T-helper 1 cell treated with Interleukin-12 subunit alpha and Interleukin-12 subunit beta and Interleukin-4 antibody, amounts not matched to agents 30 ng/mL and 1 ng/mL, for 36 hours (primary cell): ENCODE data around the gene BICDL1. TPM values are rescaled to one million over a fixed set of nuclear protein-coding genes. Genes with fewer than 3 reads are reported as not detected.
"Not testable (repeated sequence)": the region's sequence is repeated elsewhere in the genome, so short reads cannot be mapped to it uniquely, and the experiment has no call there.

ENCODE experiments used
- intact Hi-C: fragments of 100-400 bp; cut with micrococcal nuclease; formaldehyde crosslinking; loops from one replicate; pipeline ENCODE4 v1.15.1; 2024
- total RNA-seq: library from RNA; stranded (reverse); gene quantifications from 2 replicates; pipeline ENCODE4 v1.2.3, GENCODE V29; 2022

BICDL1 gene
- total RNA-seq, 1 donor from 2014 or later: 106 TPM

DNA sequence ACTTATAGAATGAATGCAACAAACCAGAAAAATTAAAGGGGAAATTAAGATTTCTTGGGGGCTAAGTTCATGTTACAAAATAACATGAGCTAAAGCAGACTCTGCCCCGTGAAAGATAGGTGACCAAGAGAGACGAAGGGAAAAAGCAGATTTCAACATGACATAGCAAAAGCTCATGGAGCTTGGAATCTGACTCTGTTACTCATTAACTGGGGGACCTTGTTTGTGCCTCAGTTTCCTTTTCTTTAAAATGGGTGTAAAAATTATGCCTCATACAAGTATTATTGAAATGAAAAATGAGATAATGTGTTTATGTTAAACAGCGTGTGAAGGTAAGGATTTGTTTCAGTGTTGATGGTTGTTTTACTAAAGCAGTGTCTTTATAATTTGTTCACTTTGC is 11.5 kb downstream of the BICDL1 start:
- intact Hi-C loops: no loop called here

DNA sequence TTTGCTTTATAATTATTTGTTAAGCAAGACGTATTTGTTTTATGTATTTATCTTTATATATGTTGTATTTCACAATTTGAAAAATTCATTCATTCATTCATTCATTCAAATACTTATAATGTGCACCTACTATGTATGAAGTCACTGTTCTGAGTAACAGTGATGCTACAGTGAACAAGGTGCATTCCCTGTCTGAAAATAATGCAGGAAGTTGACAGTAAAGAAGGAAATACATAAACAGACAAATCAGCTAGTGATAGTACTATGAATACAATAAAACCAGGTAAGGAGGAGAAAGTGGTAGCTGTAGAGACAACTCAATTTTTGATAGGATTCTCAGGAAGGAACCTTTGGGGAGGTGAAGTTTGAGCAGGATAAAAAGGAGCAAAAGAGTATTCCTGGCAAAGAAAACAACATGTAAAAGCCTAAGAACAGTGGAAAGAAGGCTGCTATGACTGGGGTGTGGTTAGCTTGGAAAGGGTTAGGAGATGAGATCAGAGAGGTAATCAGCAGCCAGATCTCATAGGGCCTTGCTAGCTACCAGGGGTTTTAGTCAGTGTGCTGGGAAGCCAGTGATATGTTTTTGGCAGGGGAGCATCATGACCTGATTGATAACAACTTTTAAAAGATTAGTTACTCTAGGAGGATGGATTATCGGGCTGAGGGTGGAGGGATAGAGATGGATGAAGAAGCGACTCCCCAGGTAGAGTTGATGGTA is 17.4 kb downstream of the BICDL1 start:
- intact Hi-C loops: loop anchor here (1.0 to 2.0 kb wide), 2 partner anchors 9 to 284 kb away; partner anchors contain the start of gene RNU4-2

- intact Hi-C loops: loop anchor here (1.0 to 2.0 kb wide), 3 partner anchors 19 to 284 kb away; partner anchors contain the start of gene RNU4-2
These were observed 18.2 kb downstream of the BICDL1 start for GRCh38 chr12:120007272-120007671.

DNA sequence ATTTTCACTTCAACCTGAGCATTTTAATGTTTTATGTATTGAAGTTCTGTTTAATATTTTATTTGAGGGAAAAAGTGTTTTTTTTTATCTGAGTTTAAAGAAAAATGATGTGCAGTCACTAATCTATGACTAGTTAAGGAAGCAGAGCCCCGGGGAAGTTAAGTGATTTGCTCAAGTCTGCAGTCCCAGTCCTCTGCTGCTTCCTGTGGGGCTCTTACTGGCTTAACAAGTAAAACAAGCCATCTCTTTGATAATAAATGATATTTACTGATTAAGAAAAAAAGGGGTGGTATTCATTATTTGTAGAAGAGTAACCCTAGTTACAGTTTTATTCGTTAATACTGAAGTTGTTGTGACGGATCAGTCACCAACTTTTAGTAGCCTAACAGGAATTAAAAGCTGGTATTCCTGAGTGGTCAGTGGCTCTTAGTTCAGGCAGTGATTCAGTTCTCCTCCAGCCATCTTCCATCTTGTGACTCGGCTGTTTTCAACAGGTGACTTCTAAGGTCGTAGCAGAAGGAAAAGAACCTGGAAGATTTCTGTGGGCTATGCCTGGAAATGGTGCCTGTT is 21.7 kb downstream of the BICDL1 start:
- intact Hi-C loops: loop anchor here (2.0 to 5.0 kb wide), 3 partner anchors 72 to 1792 kb away; partner anchors contain the start of genes PRKAB1 and SETD1B

DNA sequence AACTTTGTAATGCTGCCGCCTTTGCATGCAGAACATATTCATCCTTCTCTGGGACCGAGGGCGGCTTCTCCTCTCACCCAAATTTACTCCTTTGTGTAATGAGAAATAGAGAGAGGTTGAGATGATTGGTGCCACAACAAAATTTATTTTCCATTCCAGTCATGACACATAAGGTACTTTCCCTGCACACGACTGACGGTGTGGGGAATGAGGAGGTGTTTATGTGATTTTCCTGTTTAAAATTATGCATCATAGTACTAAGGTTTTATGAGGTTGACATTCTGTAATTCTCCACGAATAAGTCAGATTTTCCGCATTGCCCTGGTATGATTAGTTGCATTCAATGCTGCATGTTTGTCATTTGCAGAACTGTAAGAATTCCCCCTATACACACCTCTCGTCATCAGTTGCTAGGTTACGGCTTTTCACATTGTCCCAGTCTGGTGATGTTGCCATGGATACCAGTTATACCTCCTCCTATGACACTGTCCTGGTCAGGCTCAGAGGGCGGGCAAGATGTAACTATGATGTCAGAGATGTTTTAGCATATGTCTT is 23.1 kb downstream of the BICDL1 start:
- intact Hi-C loops: loop anchor here (1.0 to 5.0 kb wide), 8 partner anchors 24 to 1790 kb away; partner anchors contain the start of genes PRKAB1, RNU4-2, RPLP0 and SETD1B

DNA sequence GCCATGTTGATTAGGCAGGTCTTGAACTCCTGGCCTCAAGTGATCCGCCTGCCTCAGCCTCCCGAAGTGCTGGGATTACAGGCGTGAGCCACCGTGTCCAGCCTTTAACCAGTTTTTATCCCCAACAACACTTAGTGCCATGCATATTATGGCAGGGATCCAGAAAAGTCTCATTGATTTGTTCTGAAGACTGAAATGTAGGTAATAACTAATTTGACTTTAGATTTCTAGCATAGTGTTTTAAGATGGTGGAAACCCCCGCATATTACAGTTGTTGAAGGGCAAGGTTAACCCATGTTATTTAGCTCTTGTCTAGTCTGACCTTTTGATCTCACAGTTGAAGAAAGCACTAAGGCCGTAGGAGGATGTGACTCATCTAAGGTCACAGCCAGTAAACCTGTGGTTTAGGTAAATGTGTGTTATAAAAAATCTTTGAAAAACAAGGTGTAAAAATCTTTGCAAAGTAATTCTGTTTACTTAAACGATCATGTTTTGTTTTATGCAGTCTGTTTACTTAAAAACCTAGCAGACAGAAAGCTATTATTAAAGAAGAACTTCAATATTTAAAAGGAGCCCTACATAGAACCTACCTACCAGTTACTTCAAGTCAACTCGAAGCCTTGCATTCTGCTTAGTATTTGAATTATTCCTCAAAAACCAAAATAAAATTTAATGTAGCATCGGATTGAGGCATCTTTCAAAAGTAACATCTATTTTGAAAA is 24.8 kb downstream of the BICDL1 start:
- intact Hi-C loops: loop anchor here (2.0 to 5.0 kb wide), 4 partner anchors 187 to 1788 kb away; partner anchors contain the start of genes PRKAB1, RPLP0 and SETD1B

GRCh38 chr12:120014381-120014735 is 25.3 kb downstream of the BICDL1 start:
- intact Hi-C loops: loop anchor here (5.0 kb wide), 2 partner anchors 347 to 1788 kb away; partner anchors contain the start of genes PRKAB1 and SETD1B

DNA sequence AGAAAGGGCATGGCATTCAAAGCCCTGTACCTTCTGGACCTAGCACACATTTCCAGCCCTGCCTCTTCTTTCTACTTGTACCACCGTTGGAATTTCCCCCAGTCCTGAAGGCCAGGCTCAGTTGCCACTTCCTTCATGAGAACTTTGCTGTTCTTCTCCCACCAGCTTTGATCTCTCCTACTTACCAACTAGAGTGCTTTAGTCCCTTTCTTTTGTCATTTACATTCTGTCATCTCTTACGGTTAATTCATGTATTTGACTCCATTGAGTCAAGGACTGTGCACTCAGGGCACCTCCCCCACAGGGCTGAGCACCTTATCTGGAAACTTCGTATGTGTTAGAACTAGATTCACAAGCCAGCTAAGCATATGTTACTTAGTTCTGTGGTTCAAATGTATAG is 26.3 kb downstream of the BICDL1 start:
- intact Hi-C loops: loop anchor here (1.0 kb wide), 1 partner anchor 9 kb away; no protein-coding TSS in a partner anchor

DNA sequence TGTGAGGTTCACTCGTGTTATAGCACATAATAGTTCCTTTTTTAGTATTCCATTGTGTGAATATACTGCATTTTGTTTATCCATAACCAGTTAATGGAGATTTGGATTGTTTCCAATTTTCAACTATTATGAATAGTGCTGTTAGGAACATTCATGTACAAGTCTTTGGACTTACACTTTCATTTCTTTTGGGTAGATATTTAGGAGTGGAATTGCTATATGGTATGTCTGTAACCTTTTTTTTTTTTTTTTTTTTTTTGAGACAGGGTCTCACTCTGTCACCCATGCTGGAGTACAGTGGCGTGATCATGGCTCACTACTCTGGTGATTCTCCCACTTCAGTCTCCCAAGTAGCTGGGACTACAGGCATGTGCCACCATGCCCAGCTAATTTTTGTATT is 27.2 kb downstream of the BICDL1 start:
- intact Hi-C loops: not testable (repeated sequence)

DNA sequence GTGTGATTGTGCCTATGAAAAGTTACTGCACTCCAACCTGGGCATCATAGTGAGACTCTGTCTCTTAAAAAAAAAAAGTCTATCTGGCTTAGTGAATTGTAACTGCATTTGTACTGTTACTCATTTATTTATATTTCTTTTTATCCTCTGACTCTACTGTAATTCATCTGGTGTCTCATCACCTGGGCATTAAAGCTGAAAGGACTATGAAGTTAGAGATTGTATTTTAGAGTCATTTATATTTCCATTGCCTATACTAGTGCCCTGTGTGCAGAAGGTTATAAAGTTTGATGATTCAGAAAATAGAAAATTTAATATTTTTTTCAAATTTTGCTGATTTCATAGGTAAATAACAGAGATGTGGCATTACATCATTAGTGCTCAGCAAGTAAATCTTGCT is 30.2 kb downstream of the BICDL1 start:
- intact Hi-C loops: no loop called here

- intact Hi-C loops: no loop called here
These were observed 30.9 kb downstream of the BICDL1 start for GRCh38 chr12:120019938-120020337.

DNA sequence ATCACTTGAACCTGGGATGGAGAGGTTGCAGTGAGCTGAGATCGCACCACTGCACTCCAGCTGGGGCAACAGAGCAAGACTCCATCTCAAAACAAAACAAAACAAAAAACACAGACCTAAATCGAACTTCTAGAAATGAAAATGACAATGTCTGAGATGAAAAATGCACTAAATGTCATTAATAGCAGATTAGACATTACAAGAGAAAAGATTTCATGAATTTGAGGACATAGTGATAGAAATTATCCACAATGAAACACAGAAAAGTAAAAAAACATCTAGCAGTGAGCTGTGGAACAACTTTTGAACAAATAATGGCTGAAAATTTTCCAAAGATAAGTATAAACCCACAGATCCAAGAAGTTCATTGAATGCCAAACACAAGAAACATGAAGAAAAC is 35.2 kb downstream of the BICDL1 start:
- intact Hi-C loops: no loop called here

- intact Hi-C loops: loop anchor here (5.0 kb wide), 1 partner anchor 33 kb away; no protein-coding TSS in a partner anchor
These were observed 36.6 kb downstream of the BICDL1 start for GRCh38 chr12:120025640-120026039.

DNA sequence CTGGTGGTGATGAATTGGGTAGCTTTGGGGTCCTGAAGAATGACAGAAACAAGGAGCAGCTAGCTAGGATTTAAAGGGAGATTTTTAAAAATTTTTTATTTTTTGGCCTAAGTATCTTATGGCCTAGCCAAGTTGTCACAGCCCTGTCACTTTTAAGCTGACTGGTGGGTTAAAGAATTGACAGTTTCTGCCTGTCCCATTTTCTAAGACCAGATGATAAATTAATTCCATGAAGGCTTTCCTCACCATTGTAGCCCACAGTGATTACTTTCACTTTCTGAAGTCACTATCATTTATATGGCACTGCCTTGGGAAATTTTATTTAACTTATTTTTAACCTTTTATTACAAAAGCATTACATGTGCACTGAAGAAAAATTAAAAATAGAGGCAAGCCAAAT is 43.2 kb downstream of the BICDL1 start:
- intact Hi-C loops: no loop called here

- intact Hi-C loops: no loop called here
These were observed 48.8 kb downstream of the BICDL1 start for GRCh38 chr12:120037851-120038250.

DNA sequence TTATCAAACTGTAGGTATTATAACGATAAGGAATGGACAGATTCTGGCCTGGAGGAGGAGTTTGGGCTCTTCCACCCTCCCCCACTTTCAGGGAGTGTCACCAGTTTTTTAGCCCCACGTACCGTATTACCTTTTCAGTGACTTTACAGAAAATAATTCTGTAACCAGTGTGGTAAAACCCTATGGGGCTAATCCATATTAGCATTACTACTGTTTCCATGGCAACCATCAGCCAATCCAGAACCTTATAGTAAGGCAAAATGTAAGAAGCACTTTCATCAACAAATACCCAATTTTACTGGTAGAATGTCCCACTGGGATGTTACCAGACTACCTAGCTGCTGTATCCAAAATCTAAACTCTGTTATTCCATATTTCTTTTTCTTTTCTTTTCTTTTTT is 50.7 kb downstream of the BICDL1 start:
- intact Hi-C loops: no loop called here

DNA sequence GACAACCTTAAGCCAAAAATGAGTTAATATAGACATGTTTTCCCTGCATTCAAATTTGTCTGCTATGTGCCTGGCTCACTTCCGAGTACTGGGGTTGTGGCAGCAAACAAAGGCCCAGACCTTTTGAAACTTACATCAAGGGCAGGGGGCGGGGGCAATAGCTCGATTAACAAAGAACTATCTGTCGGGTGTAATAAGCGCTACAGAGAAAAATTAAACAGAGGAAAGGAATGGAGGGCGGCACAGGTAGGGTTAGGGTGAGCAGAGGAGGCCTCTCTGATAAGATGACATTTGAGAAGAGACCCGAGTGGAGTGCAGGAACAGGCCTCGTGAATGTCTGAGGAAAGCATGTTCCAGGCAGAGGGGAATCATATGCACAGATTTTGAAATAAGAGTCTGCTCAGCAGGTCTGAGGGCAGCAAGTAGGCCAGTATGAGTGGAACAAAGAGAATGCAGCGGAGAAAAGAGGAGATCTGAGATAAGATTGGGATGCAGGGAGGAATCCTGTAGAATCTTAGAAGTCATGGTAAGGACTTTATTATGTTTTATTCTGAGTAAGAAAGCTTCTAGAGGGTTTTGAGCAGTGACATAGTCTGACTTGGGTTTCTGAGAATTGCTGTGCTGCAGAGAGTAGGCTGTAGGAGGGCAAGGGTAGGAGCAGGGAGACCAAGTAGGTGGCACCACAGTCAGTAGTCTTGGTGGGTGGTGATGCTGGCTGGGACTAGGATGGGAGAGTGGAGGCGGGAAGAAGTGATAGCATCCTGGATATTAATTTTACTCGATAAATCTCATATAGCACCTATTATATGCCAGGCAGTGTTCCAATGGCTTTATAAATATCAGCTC is 52.6 kb downstream of the BICDL1 start:
- intact Hi-C loops: no loop called here

GRCh38 chr12:120045367-120045766 is 56.3 kb downstream of the BICDL1 start:
- intact Hi-C loops: not testable (repeated sequence)

- intact Hi-C loops: no loop called here
These were observed 58.0 kb downstream of the BICDL1 start for GRCh38 chr12:120047072-120047471.

GRCh38 chr12:120048263-120048662 is 59.2 kb downstream of the BICDL1 start:
- intact Hi-C loops: no loop called here

- intact Hi-C loops: no loop called here
These were observed 60.4 kb downstream of the BICDL1 start for GRCh38 chr12:120049426-120049825.
